OCI-LY1 (cell line): Measurements from ENCODE around the gene DUS3L.

ENCODE experiments used
- CTCF ChIP-seq: fragments of 200-600 bp; sonication (generic), shearing (Covaris generic); IDR thresholded peaks from 2 replicates; pipeline ENCODE4 v1.5.1; 2017; ENCODE audit warnings: mild to moderate bottlenecking, antibody characterized with exemption, low read length, moderate library complexity, mixed read lengths
- EZH2 ChIP-seq: fragments of 200-600 bp; sonication (generic), shearing (Covaris generic); IDR thresholded peaks from 2 replicates; pipeline ENCODE4 v1.8.0; 2017; ENCODE audit warnings: borderline replicate concordance, mixed run types, mild to moderate bottlenecking, antibody characterized with exemption, low read length, moderate library complexity, mixed read lengths

GRCh38 chr19:5784581-5785147, 6.3 kb downstream of the DUS3L start, which contains the start of gene PRR22:
- no peak for TF ChIP-seq CTCF
- no peak for TF ChIP-seq EZH2
